Measurements from ENCODE around the gene FAM20C. TPM values are rescaled to one million over a fixed set of nuclear protein-coding genes. Genes with fewer than 3 reads are reported as not detected.

FAM20C gene
- total and polyA plus RNA-seq, 2 donors (not counting 3 experiments of a cell fraction or from before 2014, with no cell fraction given), result 14.2 to 34.5 TPM

DNA sequence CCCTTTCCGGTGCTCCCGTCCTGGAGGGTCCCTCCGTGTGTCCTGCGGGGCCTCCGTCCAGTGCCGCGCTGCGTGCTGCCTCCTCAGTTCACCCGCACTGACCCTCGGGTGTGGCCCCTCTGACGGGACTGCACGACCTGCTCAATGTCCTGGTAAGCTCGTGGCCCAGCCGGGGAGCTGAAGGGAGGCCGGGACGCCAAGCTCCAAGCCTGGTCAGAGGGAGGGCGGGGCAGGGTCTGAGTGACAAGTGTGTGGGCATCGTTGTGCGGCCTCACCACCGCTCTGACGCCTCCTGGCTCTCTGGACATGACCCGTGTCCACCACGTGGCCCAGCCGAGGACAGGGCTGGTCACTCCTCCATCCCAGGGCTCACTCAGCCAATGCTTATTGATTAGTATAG is 25.9 kb downstream of the FAM20C start:
- no TSS peak for BruUV-seq (replicated peaks)
- Histone ChIP-seq H3K27ac (ENCODE audit: insufficient read depth, low read depth, low read length) (no peak overlapping the region), H3K4me3 (replicated peaks in 1 of 3; ENCODE audit: insufficient read depth in 1 of 3, low read depth in 1 of 3, low read length in 3 of 3) (no peak overlapping the region), H3K27me3 (ENCODE audit: control insufficient read depth in 2 of 2, insufficient read depth in 2 of 2, low read length in 2 of 2) (no peaks in the 10 kb centered on the region), H3K4me1 (ENCODE audit: control insufficient read depth, extremely low read depth, insufficient read depth, low read length) (no peaks in the 10 kb centered on the region), H3K79me2 (ENCODE audit: control insufficient read depth, insufficient read depth, low read length) (peaks cover 10% of the 10 kb centered on the region), H3K9ac (replicated peaks; ENCODE audit: extremely low read depth, insufficient read depth, low read length) (no peak overlapping the region), H3K9me1 (replicated peaks; ENCODE audit: control insufficient read depth, extremely low read depth, insufficient read depth, low read length) (no peaks in the 10 kb centered on the region), H3K36me3 (ENCODE audit: control insufficient read depth in 2 of 2, extremely low read depth in 1 of 2, insufficient read depth in 2 of 2, low read length in 2 of 2) (no peaks in the 10 kb centered on the region), H3K4me2 (ENCODE audit: insufficient read depth, low read length) (no peak overlapping the region), H3K9me3 (replicated peaks; ENCODE audit: control insufficient read depth, insufficient read depth, low read length) (no peaks in the 10 kb centered on the region), H2AFZ (ENCODE audit: low read depth, low read length) (no peak overlapping the region), H4K20me1 (replicated peaks; ENCODE audit: control insufficient read depth, extremely low read depth, insufficient read depth, low read length) (no peaks in the 10 kb centered on the region)
- FAIRE-seq, result no peak
- no peak for TF ChIP-seq CTCF (IDR thresholded peaks at IDR 0.05; ENCODE audit: extremely low read depth in 1 of 2, insufficient read depth in 1 of 2, low read depth in 1 of 2, low read length in 2 of 2)
- TF ChIP-seq POLR2A (IDR thresholded peaks at IDR 0.05; ENCODE audit: low read depth, low read length), result no peak
- TF ChIP-seq FOS (IDR thresholded peaks at IDR 0.05; ENCODE audit: borderline replicate concordance, insufficient read depth, low read length), result no peak
- TF ChIP-seq MYC (IDR thresholded peaks at IDR 0.05; ENCODE audit: low read depth, low read length), result no peak
- dilution Hi-C loops (cut with MboI; ENCODE audit: extremely low pct_ligation_motif_present, low sequenced_read_pairs), result no loop called here
- ChIA-PET CTCF (interaction anchor here (1.4 kb wide), 1 partner anchor 10 kb away, joined by 4 read pairs; no protein-coding TSS in a partner anchor), POLR2A (no interaction called here)
- no peak for DNase-seq (ENCODE audit: low read depth, low spot score)
- intact Hi-C loops (cut with micrococcal nuclease), result no loop called here

DNA sequence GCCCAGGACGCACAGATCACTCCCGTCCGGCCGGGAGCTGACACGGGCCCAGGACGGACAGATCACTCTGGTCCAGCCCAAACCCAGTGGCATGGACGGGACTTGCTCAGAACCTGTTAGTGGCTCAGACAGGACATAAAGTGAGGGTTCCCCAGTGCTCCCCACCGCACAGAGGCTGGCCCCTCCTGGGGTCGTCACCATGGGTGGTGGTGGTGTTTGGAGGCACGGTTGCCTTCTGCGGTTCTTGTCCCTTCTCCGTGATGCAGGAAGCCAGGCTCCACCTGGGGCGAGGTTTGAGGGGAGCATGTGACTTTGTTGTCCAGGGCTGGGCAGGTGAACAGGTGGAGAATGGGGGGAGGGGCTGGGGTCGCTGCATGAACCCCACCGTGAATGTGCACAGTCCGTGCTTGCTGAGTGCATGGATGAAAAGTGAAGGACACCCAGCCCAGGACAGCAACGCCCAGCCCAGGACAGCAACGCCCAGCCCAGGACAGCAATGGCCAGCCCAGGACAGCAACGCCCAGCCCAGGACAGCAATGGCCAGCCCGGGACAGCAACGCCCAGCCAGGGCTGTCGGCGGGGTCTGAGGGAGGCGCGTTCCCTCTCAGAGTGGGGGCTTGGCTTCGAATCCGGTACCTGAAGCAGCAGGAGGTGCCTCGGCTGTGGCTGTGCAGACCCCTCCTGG is 26.7 kb downstream of the FAM20C start:
- H3K4me1 ChIP-seq (ENCODE audit: control insufficient read depth, extremely low read depth, insufficient read depth, low read length), result no peaks in the 10 kb centered on the region
- no TSS peak for BruUV-seq (replicated peaks)
- H3K36me3 ChIP-seq (ENCODE audit: control insufficient read depth in 2 of 2, extremely low read depth in 1 of 2, insufficient read depth in 2 of 2, low read length in 2 of 2), result no peaks in the 10 kb centered on the region
- no peaks in the 10 kb centered on the region for H3K9me3 ChIP-seq (replicated peaks; ENCODE audit: control insufficient read depth, insufficient read depth, low read length)
- H3K9me1 ChIP-seq (replicated peaks; ENCODE audit: control insufficient read depth, extremely low read depth, insufficient read depth, low read length), result no peaks in the 10 kb centered on the region
- TF ChIP-seq MAX (IDR thresholded peaks at IDR 0.05; ENCODE audit: insufficient read depth, insufficient read length) (no peak), POLR2A (IDR thresholded peaks at IDR 0.05; ENCODE audit: low read depth, low read length) (no peak), GATA2 (IDR thresholded peaks at IDR 0.05; ENCODE audit: insufficient read depth, insufficient read length, low read depth, low read length) (no peak), MYC (IDR thresholded peaks at IDR 0.05; ENCODE audit: low read depth, low read length) (no peak), POLR2AphosphoS5 (IDR thresholded peaks at IDR 0.05; ENCODE audit: insufficient read depth, low read depth, low read length) (no peak), JUN (IDR thresholded peaks at IDR 0.05; ENCODE audit: borderline replicate concordance, insufficient read depth, insufficient read length, low read depth) (no peak), CTCF (IDR thresholded peaks at IDR 0.05; ENCODE audit: extremely low read depth in 1 of 2, insufficient read depth in 1 of 2, low read depth in 1 of 2, low read length in 2 of 2) (no peak), EZH2 (IDR thresholded peaks at IDR 0.05; ENCODE audit: borderline replicate concordance, low read depth, low read length, severe bottlenecking) (no peak), FOS (IDR thresholded peaks at IDR 0.05; ENCODE audit: borderline replicate concordance, insufficient read depth, low read length) (no peak)
- no peak overlapping the region for H3K4me3 ChIP-seq (replicated peaks in 1 of 3; ENCODE audit: insufficient read depth in 1 of 3, low read depth in 1 of 3, low read length in 3 of 3)
- FAIRE-seq, result no peak
- H3K27me3 ChIP-seq (ENCODE audit: control insufficient read depth in 2 of 2, insufficient read depth in 2 of 2, low read length in 2 of 2), result no peaks in the 10 kb centered on the region
- DNase-seq (ENCODE audit: low read depth, low spot score), result no peak
- dilution Hi-C loops (cut with MboI; ENCODE audit: extremely low pct_ligation_motif_present, low sequenced_read_pairs), result no loop called here
- H3K79me2 ChIP-seq (ENCODE audit: control insufficient read depth, insufficient read depth, low read length), result peaks cover 7% of the 10 kb centered on the region
- H2AFZ ChIP-seq (ENCODE audit: low read depth, low read length), result no peak overlapping the region
- H3K4me2 ChIP-seq (ENCODE audit: insufficient read depth, low read length), result no peak overlapping the region
- POLR2A ChIA-PET, result no interaction called here
- no peaks in the 10 kb centered on the region for H4K20me1 ChIP-seq (replicated peaks; ENCODE audit: control insufficient read depth, extremely low read depth, insufficient read depth, low read length)
- H3K27ac ChIP-seq (ENCODE audit: insufficient read depth, low read depth, low read length), result no peak overlapping the region
- H3K9ac ChIP-seq (replicated peaks; ENCODE audit: extremely low read depth, insufficient read depth, low read length), result no peak overlapping the region
- intact Hi-C loops (cut with micrococcal nuclease), result no loop called here
- CTCF ChIA-PET, result interaction anchor here (1.4 kb wide), 1 partner anchor 9 kb away, joined by 4 read pairs; no protein-coding TSS in a partner anchor
